HG03139 (cell line): ENCODE results near the gene ARPP21.

Source experiments
- ATAC-seq: cut with Tn5 transposase; IDR thresholded peaks from one replicate; pipeline ENCODE4 v1.9.1; 2021; ENCODE audit not compliant: unreplicated experiment

ARPP21 gene

DNA sequence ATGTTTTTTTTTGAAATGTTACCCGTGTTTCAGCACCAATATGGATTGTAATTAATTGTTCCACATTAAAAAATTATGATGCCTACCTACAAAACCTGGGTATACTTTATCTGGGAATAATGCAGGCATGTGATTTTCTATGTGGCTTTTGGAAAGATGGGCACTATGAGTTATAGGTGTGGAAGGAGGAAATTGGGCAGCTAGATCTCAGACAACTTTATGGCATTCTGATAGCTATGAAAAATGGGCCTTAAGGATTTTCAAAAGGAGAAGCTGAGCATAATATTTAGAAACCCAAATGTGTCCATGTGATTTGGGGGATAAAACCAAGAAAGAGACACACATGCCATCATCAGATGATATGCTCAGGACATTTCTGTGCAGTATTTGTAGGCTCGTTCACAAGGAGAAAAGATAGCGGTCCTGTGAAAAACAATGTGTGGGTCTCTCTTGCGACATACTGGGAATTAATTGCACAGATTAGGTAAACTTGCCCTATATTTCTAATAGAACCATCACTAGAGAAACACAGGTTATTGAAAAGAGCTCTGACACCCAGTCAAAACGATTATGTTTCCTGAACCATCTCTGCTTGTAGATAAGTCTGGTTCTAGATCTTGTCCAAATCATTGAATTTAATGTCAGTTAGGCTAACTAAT is 35.3 kb downstream of the ARPP21 start:
- no peak for ATAC-seq

DNA sequence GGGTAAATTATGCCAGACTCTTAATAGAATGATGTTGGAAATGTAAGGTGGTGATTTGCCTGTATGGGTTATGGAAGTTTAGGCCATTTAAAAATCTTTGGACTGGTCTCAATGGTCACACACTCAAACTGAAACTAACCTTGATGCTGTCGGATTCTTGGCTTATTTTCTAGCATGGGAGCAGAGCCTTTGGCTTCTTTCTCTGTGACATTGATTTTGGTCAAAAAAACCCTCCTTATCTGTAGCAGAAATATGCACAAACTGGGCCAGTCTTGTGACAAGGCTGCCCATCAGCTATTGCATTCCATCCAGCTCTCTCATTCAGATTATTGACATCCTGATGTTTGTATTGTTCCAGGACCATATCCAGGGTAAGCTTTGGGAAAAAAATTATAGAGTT is 35.9 kb downstream of the ARPP21 start:
- no peak for ATAC-seq

DNA sequence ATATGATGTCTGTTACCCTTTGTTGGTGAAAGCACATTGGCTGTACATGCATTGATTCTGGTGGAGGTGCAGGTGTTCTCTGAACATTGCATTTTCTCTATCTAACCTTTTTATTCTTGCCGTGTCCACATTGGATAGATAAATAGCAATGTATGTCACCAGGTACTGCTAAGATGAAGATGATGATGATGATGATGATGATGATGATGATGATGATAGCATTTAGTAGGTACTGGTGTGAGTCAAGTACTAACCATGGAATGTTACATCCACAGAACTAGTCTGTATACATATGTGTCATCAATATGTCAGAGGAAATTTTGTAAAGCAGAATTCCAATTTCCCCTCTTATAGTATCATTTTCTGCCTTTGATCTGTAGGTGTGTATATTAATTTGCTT is 36.3 kb downstream of the ARPP21 start:
- no peak for ATAC-seq

DNA sequence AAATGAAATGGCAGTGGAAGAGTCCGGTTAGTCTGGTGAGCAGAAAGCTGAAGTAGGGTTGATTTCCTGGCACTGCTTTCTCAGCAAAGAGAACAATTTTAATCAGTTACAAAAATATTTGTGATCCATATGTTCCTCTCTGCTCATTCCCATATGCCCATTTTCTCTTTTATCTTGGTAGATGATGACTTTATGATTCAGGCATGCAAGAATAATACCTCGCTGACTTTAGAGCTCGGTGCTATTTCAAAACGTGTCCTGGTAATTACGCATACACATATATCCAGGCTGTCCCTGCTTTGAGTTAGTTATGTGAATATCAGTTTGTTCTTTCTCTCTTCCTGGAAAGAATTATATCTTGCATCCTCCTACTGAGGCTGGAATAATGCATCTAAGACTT is 38.5 kb downstream of the ARPP21 start:
- no peak for ATAC-seq

DNA sequence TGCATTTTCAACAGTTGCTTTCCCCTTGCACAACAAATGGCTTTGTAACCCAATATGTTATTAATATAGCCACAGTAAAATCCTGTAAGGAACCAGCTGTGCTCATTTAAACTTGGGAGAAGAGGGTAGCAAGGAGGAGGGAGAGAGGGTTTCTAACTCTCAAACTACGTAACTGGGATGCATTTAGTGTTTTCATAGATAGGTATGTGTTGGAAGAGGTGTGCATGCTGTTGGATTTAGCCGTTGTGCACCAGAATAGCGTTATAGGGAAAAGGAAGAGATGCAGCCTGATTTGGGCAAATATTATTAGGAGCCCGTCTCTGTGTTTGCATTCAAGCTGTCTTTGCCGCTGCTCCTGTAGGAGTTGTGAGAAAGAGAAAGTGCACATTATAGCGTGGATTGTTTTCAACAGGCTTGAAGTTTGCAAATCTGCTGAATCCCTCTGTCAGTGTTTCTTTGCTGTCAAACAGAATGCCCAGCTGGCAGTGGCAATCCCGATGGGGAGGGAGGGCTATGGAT is 39.4 kb downstream of the ARPP21 start:
- ATAC-seq = no peak

DNA sequence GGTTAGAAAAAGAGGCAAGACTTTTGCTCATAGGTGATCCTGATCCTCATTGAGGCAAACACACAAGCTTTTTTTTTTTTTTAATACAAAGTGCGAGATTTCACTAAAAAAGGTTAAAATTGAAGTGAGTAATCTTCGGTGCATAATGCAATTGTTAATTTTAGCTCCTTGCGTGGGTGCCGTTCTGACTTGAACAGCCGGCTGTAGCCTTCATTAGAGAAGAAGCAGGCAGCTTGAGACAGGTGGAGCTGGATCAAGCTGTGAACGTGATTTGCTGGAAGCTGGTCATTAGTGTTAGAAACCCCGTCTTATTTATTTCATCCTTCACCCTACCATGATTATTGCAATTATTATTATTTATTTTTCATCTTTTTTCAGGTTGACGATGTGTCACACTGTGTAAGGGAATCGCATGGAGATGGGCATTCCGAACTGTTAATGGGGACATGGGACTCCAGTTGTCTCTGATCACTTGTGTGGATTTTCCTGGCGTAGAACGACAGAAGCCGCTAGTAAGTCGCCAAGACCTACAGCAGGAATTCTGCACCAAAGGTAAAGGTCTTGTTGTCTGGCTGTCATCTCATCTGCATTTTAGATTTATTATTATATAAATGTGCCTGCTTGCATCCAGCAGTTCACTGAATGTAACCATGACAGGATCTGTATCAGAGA is 40.2 kb downstream of the ARPP21 start:
- no peak for ATAC-seq

DNA sequence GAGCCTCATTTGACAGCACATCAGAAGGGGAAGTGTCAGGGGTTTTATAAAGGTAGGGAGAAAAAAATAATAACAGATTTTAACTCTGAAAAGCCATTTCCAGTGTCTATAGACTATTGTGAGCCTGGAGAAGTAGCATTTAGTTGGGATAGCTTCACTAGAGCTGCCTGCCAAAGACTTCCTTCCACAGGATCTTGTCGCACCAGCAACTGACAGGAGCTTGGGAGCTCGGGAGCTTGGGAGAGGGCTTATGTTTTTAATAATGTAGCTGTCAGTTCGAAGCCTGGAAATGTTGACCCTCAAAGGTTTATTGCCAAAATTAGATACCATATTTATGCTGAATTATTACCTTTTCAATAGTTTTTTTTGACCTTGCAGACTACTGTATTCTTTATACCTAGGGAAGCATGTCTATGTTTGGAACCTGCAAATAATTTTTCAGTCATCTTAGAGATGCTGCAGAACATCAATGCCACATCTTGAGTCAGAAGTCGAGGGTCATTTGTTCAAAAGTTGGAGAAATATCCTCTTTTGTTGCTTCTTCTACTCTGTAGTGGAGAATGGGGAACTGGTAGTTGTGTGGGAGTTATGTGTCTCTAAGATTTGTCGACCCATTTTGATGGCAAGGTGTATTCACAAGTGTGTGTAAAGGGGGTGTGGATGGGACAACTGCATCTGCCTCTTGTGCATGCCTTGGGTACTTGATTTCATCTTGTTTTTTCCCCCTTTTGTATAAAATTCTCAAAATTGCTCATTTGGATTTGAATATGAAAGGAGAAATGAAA is 41.7 kb downstream of the ARPP21 start:
- ATAC-seq = no peak

DNA sequence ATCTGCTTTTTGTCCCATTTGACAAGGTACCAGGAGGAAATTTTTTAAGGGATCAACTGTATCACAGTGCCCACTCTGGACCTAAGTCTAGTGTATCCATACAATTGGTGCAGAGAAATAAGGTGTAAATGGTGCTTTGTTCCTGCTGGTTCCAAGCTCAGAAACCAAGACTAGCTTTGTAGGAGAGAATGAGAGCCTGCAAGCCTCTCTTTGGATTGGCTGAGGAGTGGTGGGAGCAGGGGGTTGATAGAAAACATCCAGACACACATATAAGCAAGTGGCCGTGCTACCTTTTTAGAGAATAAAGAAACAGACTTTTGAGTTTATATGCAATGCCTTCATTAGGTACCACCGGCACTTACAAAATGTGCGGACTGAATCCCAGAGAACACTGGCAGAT is 45.8 kb downstream of the ARPP21 start:
- ATAC-seq = no peak

DNA sequence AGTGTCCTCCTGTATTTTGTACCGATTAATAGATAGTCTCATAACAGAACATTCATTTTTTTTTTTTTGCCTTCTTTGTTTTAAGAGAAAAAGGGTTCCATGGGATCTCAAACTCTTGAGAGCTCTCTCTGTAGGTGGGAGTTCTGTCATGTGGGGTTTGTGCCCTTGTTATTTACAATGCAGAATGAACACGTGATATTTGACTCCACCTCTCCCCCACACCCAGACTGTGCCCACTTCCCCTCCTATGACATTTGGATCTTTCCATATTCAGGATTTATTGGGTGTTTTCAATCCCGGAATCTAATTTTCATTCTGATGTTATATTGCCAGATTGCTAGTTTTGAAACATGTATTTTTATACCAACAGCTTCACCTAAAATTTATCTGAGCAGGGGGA is 49.5 kb downstream of the ARPP21 start:
- ATAC-seq = no peak

DNA sequence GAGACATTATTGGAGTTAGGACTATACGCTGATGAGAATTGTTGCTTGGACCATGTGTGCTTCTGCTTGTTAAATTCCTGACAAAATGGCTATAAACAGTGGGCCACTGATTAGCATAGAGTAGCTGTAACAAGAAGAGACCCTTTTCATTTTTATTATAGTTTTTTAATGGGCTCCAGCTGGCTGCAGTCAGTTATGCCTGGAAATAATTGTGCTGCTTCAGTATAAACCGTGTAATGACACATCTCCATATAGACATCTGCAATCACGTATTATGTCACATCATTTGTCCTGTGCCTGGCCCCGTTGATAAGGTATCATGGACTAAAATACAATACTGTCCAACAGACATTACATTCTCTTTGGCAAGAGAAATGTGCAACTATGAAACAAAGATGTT is 50.9 kb downstream of the ARPP21 start:
- no peak for ATAC-seq

DNA sequence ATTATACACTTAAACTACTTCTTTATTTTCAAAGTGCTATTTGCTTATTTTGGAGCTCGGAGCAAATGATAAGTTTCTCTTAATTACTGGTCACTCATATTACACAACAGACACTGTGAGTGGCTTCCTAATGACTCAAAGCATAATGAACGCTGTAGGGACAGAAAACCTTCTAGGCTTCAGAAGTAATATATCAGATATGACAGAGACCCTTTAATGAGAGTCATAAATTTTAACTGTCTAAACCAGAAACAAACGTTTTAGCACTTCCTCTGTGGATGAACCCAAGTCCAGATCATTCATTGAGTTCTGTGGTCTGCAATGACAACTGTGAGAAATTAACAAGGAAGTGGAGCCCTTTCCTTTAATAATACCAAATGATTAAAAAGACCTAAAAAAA is 66.6 kb downstream of the ARPP21 start:
- ATAC-seq = no peak

DNA sequence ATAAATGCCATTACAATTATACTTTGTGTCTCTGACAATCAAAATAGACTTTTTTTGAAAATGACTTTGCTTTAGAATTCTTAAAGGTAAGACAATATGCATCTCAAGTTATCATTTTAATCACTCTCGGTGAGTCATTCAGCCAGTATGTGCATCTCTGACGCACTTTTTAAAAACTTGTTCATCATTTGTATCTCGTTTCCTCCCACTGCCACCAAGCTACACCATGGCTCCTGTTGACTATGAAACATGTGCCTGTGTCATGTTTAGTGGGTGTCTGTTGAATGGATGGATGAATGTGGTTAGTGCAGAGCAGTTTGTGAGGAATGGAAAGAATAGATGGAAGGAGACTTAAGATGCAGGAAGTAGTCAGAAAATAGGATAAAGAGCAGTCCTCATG is 68.6 kb downstream of the ARPP21 start:
- ATAC-seq = no peak

DNA sequence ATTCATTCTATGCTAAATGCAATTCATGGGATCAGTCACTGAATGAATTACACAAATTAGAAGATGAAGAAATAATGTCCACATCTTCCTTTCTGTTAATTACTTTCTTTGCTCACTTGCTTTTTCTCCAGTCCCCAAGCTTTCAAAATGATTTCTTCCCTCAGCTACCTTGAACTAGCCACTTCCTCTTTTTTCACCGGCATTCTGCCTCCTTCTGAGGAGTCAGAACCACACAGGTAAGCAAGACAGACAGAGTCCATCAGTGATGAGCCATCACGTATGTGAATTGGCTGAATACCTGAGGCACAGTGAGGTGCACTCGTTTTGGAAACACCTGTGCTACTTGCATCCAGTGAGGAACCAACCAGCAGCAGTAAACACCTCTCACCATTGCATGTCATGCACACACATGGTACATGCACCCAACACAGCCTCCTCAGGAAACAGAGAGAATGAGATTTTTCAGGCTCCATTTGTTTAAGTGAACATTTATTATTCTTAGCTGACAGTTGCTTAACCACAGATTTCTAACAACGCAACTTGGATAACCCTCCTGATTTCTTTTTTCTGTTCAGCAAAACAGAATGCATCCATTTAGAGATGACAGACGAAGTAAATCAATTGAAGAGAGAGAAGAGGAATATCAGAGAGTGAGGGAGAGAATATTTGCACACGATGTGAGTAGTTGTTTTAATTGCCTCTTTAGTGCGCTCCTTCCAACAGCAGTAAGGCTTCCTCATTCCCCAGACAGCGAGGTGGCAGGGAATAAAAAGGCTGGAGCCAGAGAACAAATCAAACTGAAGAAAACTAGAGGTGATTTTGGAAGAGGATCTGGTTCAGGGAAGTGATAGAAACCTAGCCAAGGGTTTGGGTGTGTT is 69.3 kb downstream of the ARPP21 start:
- no peak for ATAC-seq

DNA sequence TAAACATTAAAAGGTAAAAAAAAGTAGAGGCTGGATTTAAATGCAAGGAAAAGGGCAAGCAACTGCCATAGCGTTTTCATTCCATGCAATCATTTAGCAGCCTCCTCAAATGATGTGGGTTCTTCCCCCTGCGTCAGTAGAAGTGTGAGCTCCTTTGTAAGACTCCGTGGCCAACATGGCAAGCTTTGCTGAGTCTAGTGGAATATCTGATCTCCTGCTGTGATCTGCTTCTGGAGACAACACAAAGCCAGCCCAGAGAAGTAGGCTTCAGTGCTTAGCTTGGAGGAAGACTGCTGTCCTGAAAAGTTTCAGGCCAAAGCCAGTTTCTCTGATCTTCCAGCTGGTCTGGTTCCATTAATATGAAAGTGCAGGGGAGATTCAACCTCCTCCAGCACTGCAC is 70.4 kb downstream of the ARPP21 start:
- no peak for ATAC-seq

DNA sequence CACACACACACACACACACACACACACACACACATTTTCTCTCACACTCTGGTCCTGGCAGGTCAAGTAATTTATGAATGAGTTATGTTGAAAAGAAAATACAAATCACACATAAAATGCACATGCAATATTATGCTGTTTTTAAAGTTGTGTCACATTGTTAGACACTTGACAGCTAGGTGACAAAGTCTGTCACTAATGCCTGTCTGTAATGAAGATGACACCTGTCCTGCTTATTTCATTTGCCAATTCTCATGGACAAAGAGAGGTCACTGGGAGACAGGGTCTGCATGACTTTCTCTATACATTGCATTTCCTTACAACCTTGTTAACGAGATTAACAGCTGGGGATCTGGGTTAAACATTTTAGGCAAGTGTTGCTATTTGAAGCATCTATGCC is 71.2 kb downstream of the ARPP21 start:
- no peak for ATAC-seq

DNA sequence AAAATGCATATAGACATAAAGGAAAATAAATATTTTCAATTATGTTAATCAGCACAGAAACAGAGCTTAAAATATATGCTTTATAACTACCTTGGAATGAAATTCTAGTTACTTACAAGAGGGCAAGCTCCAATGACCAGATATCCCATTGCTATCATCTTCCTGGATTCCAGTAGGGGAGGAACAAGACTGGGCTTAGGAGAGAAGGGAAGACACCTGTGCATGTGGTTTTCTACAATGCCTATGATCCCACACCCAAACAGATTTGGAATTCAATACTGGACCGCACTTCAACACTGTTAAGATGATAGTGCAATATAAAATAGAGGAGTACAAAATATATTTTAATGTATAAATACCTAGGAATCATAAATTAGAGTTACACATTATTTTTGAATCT is 79.6 kb downstream of the ARPP21 start:
- ATAC-seq = no peak

DNA sequence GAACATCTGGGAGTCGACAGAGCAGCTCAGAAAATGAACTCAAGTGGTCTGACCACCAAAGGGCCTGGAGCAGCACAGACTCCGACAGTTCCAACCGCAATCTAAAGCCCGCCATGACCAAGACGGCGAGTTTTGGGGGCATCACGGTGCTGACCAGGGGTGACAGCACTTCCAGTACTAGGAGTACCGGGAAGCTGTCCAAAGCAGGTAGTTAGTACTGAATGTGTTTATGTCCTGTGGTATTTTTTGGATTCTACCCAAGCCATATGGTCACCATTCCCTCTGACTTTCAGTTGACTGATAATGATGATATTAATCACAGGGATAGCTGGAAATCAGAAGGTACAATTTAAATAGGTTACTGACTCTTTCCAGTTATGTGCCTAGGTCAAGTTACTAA is 82.3 kb downstream of the ARPP21 start:
- no peak for ATAC-seq

DNA sequence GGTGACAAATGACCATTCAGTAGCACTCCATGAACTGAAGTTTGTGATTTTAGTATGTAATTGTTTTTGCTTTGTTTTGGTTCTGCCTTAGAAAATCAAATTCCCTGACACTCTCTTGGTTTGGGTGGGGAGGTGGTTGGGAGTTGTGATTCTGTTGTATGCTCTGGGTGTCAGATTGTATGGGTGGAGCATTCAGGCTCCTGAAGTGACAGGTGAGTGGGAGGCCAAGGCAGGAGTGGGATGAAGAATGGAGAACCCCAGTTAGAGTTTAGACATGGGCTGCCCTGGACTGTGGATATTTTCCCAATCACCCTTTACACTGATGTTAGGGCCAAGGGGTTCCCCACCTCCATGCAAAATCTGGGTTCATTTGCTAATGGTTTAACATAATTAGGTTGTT is 83.6 kb downstream of the ARPP21 start:
- no peak for ATAC-seq

DNA sequence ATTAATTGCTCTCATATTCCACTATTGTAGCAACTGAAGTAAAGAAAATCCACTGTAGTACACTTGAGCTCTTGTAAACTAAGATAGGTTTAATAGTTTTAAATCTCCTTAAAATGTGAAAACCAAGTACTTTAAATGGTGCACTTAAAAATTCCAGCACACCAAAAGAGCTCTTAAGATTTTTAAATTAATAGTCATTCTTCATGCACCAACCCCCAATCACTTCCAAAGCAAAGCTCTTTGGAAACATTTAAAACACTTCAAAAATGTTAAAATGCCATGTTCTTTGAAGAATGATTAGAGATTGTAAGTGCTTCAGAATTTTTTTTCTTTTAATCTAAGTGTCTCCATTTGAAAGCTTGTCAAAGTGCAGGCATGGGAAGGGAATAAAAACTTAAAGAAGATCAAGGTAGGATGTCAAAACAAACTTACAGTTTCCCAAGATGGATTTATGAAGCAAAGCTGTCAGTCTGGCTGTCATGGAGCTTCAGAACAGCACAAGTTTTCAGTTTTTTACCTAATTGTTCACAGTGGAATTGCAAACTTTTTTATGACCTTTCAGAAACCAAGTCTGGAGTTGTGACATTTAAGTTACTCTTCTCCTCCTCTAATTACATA is 84.3 kb downstream of the ARPP21 start:
- ATAC-seq = no peak

DNA sequence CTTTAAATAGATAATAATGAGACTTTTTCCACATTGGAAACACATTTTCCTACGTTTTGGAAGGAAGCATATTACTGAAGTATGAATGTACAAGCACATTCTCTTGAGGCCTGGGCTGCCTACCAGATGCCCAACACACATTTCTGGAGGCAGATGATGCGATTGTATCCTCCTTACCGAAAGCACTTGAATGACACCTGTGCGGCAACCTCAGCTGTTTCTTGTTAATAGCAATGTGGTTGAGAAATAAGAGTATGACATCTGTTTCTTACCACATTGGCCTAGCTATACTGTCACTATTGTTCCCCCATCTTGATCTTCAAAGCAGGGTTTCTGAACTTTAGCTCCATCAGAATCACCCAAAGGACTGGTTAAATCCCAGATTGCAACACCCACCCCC is 84.8 kb downstream of the ARPP21 start:
- no peak for ATAC-seq

DNA sequence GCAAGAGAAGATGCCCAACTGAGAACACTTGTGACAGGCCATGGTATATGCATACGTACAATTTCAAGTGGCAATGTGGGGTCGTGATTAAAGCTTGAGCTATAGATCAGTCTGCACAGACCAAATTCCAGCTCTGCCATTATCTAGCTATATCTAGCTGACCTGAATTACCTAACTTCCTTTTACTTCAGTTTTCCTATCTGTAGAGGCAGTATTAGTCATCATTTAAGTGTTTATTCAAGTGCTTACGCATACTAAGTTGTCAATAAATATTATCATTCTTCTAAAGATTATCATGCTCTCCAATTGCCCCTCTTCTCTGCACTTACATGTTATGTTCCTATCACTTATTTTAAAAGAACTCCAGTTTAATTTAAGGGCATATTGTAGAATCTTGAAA is 87.9 kb downstream of the ARPP21 start:
- ATAC-seq = no peak
